NB4 (cell line): ENCODE data around the gene FHIT.

ENCODE experiments used
- DNase-seq: peaks from one replicate; pipeline ENCODE4 v3.0.0; 2010; ENCODE audit warnings: low read depth
- H3K4me3 ChIP-seq: one replicate; pipeline ENCODE4 v1.5.1; 2011; ENCODE audit warnings: mild to moderate bottlenecking, low read depth, low read length, moderate library complexity
- CTCF ChIP-seq: IDR thresholded peaks from one replicate; pipeline ENCODE4 v1.5.1; 2012; ENCODE audit warnings: low read depth, low read length
- MAX ChIP-seq: IDR thresholded peaks from 2 replicates; pipeline ENCODE4 v1.6.1; 2011; ENCODE audit warnings: low read depth, low read length
- MYC ChIP-seq: IDR thresholded peaks from 2 replicates; pipeline ENCODE4 v1.6.1; 2011; ENCODE audit warnings: low read depth, low read length
- POLR2A ChIP-seq: IDR thresholded peaks from 2 replicates; pipeline ENCODE4 v1.6.1; 2011; ENCODE audit warnings: mild to moderate bottlenecking; ENCODE audit not compliant: insufficient read length; ENCODE audit errors: extremely low read depth

Gene FHIT

GRCh38 chr3:60216462-60217075 lies 1034.7 kb downstream of the FHIT start:
- TF ChIP-seq POLR2A (no peak), CTCF (no peak), MAX (no peak), MYC (no peak)
- no peak for DNase-seq
- H3K4me3 ChIP-seq, result no peak overlapping the region

- DNase-seq, result no peak
- no peak for TF ChIP-seq POLR2A
- H3K4me3 ChIP-seq, result no peak overlapping the region
These were observed 1035.3 kb downstream of the FHIT start for GRCh38 chr3:60215946-60216345.

- TF ChIP-seq CTCF, result no peak
- TF ChIP-seq POLR2A, result no peak
- DNase-seq, result no peak
- H3K4me3 ChIP-seq, result no peak overlapping the region
These were observed 1043.3 kb downstream of the FHIT start for GRCh38 chr3:60207905-60208304.

DNA sequence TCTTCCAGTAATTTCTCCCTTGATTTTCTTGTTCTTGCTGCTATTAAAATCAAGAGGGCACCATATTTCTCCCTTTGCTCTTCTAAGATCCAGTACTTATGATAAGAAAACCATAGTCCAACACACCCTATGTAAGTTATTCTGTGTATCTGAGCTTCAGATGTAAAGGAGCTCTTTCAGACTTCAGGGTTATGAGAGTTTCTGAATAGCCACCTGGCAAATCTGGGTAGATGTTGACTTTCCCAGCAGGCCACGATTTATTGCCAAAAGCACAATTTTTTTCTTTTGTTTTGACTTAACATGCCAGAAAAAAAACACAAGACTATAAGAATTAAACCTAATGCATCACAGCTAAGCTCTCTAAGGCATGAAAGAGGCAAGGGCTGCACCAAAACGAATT lies 1045.0 kb downstream of the FHIT start:
- H3K4me3 ChIP-seq, result no peak overlapping the region
- TF ChIP-seq MYC (no peak), CTCF (no peak)
- no peak for DNase-seq

DNA sequence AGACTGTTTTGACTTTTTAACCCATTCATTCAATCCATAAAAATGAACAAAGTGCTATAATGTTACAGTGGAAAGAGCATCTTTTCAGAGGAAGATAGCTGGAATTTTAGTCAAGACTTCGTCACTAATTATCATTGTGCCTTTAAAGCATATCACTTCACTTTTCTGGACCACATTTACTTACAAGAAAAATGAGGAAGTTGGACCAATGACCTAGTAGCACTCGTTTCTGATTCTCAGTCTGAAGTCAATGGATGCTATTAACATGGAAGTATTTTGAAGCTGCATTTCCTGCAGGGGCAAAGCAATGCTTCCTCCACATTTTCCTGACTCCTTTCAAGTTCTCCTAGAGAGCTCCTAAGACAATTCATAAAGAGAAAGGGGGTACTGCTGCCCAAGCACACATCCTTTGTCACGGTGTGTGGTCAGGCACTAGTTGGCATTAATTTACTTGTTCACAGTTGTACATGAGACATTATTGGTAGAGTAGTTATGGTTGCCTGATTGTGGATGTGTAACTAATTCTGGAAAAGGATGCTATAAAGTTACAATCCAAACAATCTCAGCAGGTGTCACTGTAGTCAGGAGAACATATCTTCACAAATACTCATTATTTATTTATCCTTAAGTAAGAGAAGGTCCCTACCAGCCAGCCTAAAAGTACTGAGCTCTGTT lies 1049.1 kb downstream of the FHIT start:
- no peak for TF ChIP-seq MYC
- TF ChIP-seq POLR2A, result no peak
- no peak for TF ChIP-seq CTCF
- no peak for TF ChIP-seq MAX
- peak; percentile 8 for DNase-seq
- H3K4me3 ChIP-seq, result no peak overlapping the region

DNA sequence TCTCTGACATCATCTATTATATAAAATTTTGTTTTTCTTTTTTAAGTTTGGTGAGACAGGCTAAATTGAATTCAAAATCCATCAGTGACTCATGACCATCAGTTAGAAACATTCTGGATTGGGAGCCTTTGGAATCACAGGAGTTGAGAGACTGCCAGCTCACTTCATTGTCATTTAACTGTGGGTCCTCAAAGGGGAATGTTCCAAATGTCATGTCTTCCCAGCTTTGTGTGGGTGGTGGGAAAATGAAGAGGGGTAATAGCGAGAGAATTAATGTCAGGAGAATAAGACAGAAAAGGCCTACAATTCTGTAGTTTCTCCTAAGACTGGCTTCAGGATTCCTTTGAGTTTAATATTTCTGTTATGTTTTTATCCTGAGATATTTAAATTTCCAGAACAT lies 1051.9 kb downstream of the FHIT start:
- DNase-seq, result no peak
- no peak overlapping the region for H3K4me3 ChIP-seq
- TF ChIP-seq MYC (no peak), MAX (no peak), CTCF (no peak), POLR2A (no peak)
